NCI-H2196 (cell line): ENCODE results near the gene SRSF3.

ENCODE experiments used
- DNase-seq: peaks from one replicate; lab custom pipeline; 2025; ENCODE audit not compliant: unreplicated experiment; lab: John Stamatoyannopoulos, UW

Gene SRSF3

GRCh38 chr6:36622901-36623546, 28.9 kb downstream of the SRSF3 start:
- DNase-seq = no peak

DNA sequence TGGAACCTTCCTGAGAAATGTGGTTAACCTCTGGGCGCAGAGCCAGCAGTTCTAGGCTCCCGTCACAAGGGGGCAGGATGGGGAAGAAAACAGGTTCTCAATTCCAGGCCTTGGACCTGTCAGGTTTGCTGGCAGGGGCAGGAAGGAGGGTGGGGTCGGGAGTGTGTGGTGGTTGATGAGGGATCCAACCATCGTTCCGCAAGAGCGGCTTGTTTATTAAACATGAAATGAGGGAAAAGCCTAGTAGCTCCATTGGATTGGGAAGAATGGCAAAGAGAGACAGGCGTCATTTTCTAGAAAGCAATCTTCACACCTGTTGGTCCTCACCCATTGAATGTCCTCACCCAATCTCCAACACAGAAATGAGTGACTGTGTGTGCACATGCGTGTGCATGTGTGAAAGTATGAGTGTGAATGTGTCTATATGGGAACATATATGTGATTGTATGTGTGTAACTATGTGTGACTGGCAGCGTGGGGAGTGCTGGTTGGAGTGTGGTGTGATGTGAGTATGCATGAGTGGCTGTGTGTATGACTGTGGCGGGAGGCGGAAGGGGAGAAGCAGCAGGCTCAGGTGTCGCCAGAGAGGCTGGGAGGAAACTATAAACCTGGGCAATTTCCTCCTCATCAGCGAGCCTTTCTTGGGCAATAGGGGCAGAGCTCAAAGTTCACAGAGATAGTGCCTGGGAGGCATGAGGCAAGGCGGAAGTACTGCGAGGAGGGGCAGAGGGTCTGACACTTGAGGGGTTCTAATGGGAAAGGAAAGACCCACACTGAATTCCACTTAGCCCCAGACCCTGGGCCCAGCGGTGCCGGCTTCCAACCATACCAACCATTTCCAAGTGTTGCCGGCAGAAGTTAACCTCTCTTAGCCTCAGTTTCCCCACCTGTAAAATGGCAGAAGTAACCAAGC, 29.6 kb downstream of the SRSF3 start:
- DNase-seq = peak; percentile 93

- no peak for DNase-seq
These were observed 30.4 kb downstream of the SRSF3 start for GRCh38 chr6:36624461-36625157.

- peak; percentile 84 for DNase-seq
These were observed 31.2 kb downstream of the SRSF3 start for GRCh38 chr6:36625158-36625919.

DNA sequence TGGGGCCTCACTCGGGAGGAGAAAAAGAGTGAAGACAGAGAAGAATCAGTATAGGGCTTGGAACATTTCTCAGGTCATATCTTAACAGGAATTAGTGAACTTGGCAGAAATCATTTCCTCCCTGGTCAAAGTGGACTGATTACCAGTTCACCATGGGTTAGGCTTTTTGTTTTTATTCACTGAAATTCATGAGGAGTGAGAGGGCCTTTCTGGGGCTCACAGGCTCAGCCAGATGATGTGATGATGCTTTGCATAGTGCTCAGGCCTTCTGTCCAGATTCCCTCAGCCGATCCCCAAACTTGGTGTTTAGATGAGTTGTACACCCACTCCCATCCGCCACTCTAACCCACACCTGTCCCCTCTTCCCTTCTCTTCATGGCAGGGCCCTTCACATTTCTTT, 32.5 kb downstream of the SRSF3 start:
- DNase-seq = no peak

DNA sequence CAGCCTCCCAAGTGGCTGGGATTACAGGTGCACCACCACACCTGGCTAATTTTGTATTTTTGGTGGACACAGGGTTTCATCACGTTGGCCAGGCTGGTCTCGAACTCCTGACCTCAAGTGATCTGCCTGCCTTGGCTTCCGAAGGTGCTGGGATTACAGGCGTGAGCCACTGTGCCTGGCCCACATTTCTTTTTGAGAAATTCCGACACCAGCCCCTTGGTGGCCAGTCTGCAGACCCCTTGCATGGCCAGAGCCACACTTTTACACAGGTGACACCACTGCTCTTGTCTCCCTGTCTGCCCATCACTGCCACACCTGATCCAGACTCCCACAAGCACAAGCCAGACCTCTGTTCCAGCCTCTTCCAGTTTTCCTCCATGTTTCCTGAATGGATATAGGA, 33.0 kb downstream of the SRSF3 start:
- DNase-seq = no peak

GRCh38 chr6:36627801-36628246, 33.7 kb downstream of the SRSF3 start:
- DNase-seq = peak; percentile 68

GRCh38 chr6:36629784-36630183, 35.6 kb downstream of the SRSF3 start:
- no peak for DNase-seq

DNA sequence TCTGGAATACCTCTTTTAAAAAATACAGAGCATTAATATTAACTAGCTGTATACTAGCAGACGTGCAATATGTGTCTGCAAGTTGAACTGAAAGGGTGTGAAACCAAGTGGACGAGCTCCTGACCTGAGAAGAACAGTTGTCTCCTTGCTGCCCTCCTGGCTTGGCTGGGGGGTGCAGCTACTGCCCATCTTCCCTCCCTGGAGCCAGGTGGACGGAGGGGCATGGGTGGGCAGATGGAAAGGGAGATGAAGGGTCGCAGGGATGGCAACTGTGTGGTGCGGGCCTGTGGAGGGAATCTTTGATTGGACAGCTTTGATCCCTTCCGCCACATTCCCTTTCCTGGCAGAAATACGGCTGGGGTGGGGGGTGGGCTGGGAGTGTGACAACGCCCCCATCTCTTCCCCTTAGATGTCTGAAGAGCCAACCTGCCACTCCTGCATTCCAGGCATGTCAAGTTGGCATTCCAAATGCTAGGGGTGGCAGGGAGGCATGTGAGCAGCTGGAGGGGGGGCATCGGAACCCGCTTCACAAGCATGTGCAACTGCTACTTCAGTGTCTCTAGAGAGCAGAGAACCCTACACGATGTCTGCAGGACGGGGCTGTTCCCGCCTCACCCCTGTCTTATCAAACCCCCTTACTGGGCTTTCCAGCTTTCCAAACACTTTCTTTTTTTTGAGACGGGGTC, 37.3 kb downstream of the SRSF3 start:
- DNase-seq = no peak

DNA sequence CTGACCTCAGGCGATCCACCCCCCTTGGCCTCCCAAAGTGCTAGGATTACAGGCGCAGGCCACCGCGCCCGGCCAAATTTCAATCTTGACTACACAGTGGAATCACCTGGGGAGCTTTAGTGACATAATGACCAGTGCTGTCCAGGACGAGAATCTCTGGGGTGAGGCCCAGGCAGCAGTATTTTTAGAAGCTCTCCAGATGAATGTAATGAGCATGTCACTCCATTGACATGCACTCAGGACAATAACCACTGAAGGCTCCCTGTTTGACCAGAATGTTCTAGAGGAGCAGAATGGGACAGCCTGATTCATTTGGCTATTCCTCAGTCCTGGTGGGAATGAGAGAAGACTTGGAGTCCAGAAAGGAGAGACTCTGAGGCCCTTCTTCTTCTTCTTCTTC, 39.2 kb downstream of the SRSF3 start:
- DNase-seq = no peak

DNA sequence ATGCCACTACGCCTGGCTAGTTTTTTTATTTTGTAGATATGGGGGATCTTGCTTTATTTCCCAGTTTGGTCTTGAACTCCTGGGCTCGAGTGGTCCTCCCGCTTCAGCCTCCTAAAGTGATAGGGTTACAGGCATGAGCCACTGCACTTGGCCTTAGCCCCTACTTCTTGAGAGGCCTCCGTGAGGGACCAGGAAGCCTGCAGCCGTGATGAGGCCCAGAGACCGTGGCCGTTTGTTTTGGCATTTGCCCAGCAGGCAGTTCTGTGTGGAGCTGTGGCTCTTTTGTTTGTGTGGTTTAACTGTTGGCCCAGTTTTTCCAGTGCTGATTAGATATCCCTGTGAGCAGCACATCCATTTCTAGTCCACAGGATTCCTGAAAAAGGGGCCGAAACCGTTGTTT, 39.8 kb downstream of the SRSF3 start:
- DNase-seq = peak; percentile 86

DNA sequence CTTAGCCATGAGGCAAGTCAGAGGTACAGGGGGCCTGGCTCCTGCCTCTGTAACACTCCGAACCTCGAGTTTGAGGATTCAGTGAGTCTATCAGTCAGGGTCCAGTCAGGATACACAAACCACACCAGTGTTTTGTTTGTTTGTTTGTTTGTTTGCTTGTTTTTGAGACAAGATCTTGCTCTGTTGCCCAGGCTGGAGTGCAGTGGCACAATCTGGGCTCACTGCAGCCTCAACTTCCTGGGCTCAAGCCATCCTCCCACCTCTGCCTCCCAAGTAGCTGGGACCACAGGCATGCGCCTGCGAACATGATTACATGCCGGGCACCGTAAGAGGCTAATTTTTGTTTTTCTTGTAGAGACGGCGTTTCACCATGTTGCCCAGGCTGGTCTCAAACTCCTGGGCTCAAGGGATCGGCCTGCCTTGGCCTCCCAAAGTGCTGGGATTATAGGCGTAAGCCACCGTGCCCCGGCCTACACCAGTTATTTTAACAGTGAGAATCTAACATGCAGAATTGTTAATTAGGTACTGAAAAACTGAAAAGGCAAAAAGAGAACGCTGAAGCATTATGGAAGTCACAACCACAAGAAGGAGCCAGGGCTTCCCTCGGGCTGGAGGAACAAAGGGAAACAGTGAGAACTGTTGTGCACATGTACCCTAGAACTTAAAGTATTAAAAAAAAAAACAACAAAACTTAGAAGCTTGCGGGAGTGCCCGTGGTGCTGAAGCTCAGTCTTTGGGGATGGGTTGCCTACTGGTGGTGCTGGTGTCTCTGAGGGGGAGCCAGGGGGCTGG, 40.4 kb downstream of the SRSF3 start:
- no peak for DNase-seq

DNA sequence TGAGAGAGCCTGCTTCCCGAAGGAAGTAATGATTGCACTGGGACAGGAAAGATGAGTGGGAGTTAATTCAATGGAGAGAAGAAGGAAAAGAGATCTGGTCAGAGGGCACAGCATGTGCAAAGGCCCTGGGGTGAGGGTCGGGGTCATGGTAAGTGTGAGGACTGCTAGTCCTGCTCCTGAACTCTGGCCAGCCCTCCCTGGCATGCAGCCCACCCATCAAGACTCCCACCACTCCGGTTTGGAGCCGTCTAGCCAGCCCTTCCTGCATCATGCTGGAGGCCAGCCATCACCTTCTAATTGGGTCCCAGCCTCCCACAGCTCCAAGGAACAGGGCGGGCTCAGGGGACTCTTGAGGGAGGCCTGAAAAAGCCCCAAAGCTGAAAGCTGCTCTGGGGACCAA, 42.1 kb downstream of the SRSF3 start:
- DNase-seq = no peak

GRCh38 chr6:36636687-36637418, 42.7 kb downstream of the SRSF3 start:
- DNase-seq = no peak

GRCh38 chr6:36638579-36638978, 44.4 kb downstream of the SRSF3 start:
- no peak for DNase-seq

DNA sequence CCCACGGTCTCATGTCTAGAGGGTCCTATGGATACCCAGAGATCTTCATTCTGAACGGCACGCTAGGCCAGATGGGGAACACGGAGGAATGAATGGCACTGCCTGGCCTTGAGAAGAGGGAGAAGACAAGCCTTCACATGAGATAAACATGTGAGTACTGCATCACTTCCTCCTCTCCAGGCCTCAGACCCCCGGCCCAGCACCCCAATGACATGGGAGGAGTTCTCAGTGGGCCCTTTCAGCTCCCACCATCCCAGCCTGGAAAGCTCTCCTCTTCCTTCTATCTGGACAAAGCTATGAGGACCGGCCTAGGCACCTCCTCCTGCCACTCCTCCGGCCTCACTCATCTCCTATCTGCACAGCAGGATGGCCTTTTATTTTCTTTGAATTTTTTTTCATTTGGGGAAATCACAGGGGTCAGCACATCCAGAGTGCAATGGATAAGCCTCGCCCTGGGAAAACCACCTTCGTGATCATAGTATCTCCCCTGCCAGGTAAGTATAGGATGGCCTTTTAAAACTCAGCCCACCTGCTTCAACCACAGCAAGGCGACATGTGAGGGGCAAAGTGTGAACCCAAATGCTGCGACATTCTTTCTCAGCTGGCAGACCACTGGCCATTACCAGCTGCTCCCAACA, 45.1 kb downstream of the SRSF3 start:
- no peak for DNase-seq

DNA sequence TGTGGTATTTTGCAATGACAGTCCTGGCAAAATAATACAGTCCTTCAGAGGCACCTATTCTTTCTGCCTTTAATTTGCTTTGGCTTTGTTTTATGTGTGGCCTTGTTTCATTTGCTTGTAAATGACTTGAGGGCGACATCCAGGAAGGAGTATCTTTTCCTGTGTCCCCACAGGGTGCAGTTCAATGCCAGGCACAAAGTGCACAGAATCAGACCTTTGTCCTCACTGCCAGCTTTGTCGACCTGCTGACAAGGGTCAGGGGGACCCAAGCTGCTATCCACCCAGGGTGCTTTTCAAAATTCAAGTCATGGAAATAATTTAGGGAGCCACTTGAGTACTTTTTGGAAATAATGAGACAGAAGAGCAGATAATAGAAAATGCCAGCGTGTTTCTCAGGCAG, 47.4 kb downstream of the SRSF3 start:
- DNase-seq = no peak
